Keratinocyte (primary cell): Measurements from ENCODE around the gene PKHD1. TPM values are rescaled to one million over a fixed set of nuclear protein-coding genes. Genes with fewer than 3 reads are reported as not detected.

Experiments
- DNase-seq: peaks from one replicate; pipeline ENCODE4 v3.0.0-alpha.2; 2011; ENCODE audit warnings: low read depth, missing footprints, low spot score
- FAIRE-seq: peaks from 2 replicates; lab custom pipeline; 2011; peaks lifted over from hg19 to GRCh38; lab: Jason Lieb, UNC
- H2AFZ ChIP-seq: 2 replicates; pipeline ENCODE4 v1.6.0; 2012; ENCODE audit warnings: low read length, control low read depth, inconsistent platforms; ENCODE audit not compliant: control insufficient read depth
- H3K27ac ChIP-seq: 2 replicates; pipeline ENCODE4 v1.5.1; 2011; ENCODE audit warnings: low read length; ENCODE audit not compliant: control insufficient read depth, insufficient read depth
- H3K27me3 ChIP-seq: 3 replicates; pipeline ENCODE4 v1.6.0; 2011; ENCODE audit warnings: low read length; ENCODE audit not compliant: control insufficient read depth, insufficient read depth; ENCODE audit errors: extremely low read depth
- H3K36me3 ChIP-seq, 2 experiments: 2 replicates in 1 of 2; 3 replicates in 1 of 2; pipeline ENCODE4 v1.5.1; 2011; ENCODE audit warnings: low read length in 2 of 2, mild to moderate bottlenecking in 1 of 2; ENCODE audit not compliant: control insufficient read depth in 2 of 2, insufficient read depth in 2 of 2; ENCODE audit errors: extremely low read depth in 1 of 2
- H3K4me1 ChIP-seq: 3 replicates; pipeline ENCODE4 v1.5.1; 2011; ENCODE audit warnings: low read length; ENCODE audit not compliant: control insufficient read depth, insufficient read depth; ENCODE audit errors: extremely low read depth
- H3K4me2 ChIP-seq: 3 replicates; pipeline ENCODE4 v1.6.0; 2011; ENCODE audit warnings: low read depth, low read length; ENCODE audit not compliant: control insufficient read depth, insufficient read depth; ENCODE audit errors: extremely low read depth
- H3K4me3 ChIP-seq, 3 experiments: fragments of 200-600 bp in 1 of 3; sonication (generic) in 1 of 3; 2 replicates in 2 of 3; 3 replicates in 1 of 3; pipeline ENCODE4 v1.5.1; 2011 to 2016; ENCODE audit warnings: low read length in 3 of 3, mild to moderate bottlenecking in 3 of 3, control low read depth in 2 of 3, inconsistent platforms in 1 of 3, low read depth in 1 of 3, mixed read lengths in 1 of 3, mixed run types in 1 of 3, moderate library complexity in 1 of 3; ENCODE audit not compliant: control insufficient read depth in 2 of 3, insufficient read depth in 2 of 3; ENCODE audit errors: extremely low read depth in 1 of 3
- H3K79me2 ChIP-seq: 2 replicates; pipeline ENCODE4 v1.6.0; 2012; ENCODE audit warnings: low read length; ENCODE audit not compliant: control insufficient read depth, insufficient read depth
- H3K9ac ChIP-seq: 3 replicates; pipeline ENCODE4 v1.6.0; 2011; ENCODE audit warnings: low read length; ENCODE audit not compliant: control insufficient read depth, insufficient read depth; ENCODE audit errors: extremely low read depth
- H3K9me1 ChIP-seq: 3 replicates; pipeline ENCODE4 v1.6.0; 2011; ENCODE audit warnings: low read length; ENCODE audit not compliant: control insufficient read depth, insufficient read depth; ENCODE audit errors: extremely low read depth
- H3K9me3 ChIP-seq: 2 replicates; pipeline ENCODE4 v1.5.1; 2012; ENCODE audit warnings: low read depth, low read length; ENCODE audit not compliant: control insufficient read depth
- H4K20me1 ChIP-seq: 3 replicates; pipeline ENCODE4 v1.6.0; 2011; ENCODE audit warnings: low read length; ENCODE audit not compliant: control insufficient read depth, insufficient read depth; ENCODE audit errors: extremely low read depth
- EZH2 ChIP-seq: IDR thresholded peaks from one replicate; pipeline ENCODE4 v1.6.1; 2012; ENCODE audit warnings: inconsistent platforms, mild to moderate bottlenecking, low read length, moderate library complexity
- dilution Hi-C: fragments of 300-500 bp; cut with MboI; formaldehyde crosslinking; loops from one replicate; pipeline ENCODE4 v1.7.0; 2020; ENCODE audit warnings: low sequenced_read_pairs; ENCODE audit not compliant: extremely low pct_ligation_motif_present
- polyA plus RNA-seq, 5 experiments: library from polyadenylated mRNA; depleted of rRNA in 3 of 5; stranded (reverse) in 3 of 5; stranded (forward) in 1 of 5; unstranded in 1 of 5; fragments of >200 nt; gene quantifications; 1 replicate in 1 of 5; 2 replicates in 3 of 5; 3 replicates in 1 of 5; pipeline versions ENCODE4 v1.2.1 to v1.2.3, GENCODE V29; 2011 to 2012; ENCODE audit warnings: missing spikeins in 2 of 5, low read depth in 1 of 5, low replicate concordance in 1 of 5
- TF ChIP-seq, protein P1 (sequence below), 3 experiments: IDR thresholded peaks in 1 of 3; conservative IDR thresholded peaks in 1 of 3; optimal IDR thresholded peaks in 1 of 3; 2 replicates in 2 of 3; 3 replicates in 1 of 3; pipeline versions ENCODE3 to v1.5.1; 2011; ENCODE audit warnings: low read length in 3 of 3, mild to moderate bottlenecking in 3 of 3, moderate library complexity in 2 of 3, control low read depth in 1 of 3, inconsistent platforms in 1 of 3; ENCODE audit not compliant: insufficient read depth in 2 of 3; ENCODE audit errors: extremely low read depth in 1 of 3

The PKHD1 gene
- polyA plus RNA-seq, 1 donor (not counting 4 experiments of a cell fraction or from before 2014, with no cell fraction given), result under 0.01 TPM

DNA sequence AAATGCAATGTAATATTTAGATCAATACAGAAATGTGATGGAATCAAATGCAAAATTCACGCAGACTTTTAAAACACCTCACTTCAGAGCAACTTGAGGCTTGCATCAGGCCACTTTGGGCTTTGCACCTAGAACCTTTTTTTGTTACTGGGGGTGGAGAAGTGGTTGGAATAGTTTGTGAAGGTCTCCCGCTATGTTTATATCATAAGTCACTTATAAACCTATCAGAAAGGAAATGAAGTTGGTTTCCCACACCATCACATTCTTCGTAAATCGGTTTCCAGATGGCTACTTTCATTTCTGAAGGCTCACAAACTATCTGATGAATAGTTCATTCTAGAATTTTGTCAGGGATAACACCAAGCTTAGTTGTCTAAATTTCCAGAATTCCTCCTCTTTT is 74.8 kb downstream of the PKHD1 start:
- TF ChIP-seq, protein P1, sequence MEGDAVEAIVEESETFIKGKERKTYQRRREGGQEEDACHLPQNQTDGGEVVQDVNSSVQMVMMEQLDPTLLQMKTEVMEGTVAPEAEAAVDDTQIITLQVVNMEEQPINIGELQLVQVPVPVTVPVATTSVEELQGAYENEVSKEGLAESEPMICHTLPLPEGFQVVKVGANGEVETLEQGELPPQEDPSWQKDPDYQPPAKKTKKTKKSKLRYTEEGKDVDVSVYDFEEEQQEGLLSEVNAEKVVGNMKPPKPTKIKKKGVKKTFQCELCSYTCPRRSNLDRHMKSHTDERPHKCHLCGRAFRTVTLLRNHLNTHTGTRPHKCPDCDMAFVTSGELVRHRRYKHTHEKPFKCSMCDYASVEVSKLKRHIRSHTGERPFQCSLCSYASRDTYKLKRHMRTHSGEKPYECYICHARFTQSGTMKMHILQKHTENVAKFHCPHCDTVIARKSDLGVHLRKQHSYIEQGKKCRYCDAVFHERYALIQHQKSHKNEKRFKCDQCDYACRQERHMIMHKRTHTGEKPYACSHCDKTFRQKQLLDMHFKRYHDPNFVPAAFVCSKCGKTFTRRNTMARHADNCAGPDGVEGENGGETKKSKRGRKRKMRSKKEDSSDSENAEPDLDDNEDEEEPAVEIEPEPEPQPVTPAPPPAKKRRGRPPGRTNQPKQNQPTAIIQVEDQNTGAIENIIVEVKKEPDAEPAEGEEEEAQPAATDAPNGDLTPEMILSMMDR (optimal IDR thresholded peaks at IDR 0.05 in 1 of 3, IDR thresholded peaks at IDR 0.05 in 1 of 3, conservative IDR thresholded peaks at IDR 0.05 in 1 of 3; ENCODE audit: extremely low read depth in 1 of 3, insufficient read depth in 2 of 3, low read length in 3 of 3), result no peak
- TF ChIP-seq EZH2, result no peak

DNA sequence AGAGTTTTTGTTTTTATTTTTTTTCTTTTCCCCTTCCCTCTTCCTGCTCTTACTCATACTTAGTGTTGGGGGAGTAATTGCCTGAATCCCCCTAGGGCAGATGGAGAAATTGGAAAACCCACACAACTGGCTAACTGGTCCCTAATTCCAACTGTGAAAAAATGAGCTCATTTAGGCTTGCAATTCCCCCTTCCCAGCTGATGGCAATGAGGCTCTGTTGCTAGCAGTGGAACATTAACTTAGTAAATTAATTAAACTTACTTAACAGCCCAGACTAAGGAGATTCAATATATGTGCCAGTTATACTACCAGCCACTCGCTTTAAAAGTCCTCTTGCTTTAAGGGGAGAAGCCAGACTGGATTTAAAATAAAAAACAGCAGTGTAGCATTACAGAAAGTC is 76.6 kb downstream of the PKHD1 start:
- no peak overlapping the region for H2AFZ ChIP-seq
- no peaks in the 10 kb centered on the region for H4K20me1 ChIP-seq
- no peaks in the 10 kb centered on the region for H3K9me1 ChIP-seq
- no peaks in the 10 kb centered on the region for H3K4me1 ChIP-seq
- dilution Hi-C loops, result no loop called here
- no peaks in the 10 kb centered on the region for H3K27me3 ChIP-seq
- H3K79me2 ChIP-seq, result no peaks in the 10 kb centered on the region
- DNase-seq (no peak), FAIRE-seq (no peak)
- no peak overlapping the region for H3K4me3 ChIP-seq
- TF ChIP-seq, protein P1 (optimal IDR thresholded peaks at IDR 0.05 in 1 of 3, IDR thresholded peaks at IDR 0.05 in 1 of 3, conservative IDR thresholded peaks at IDR 0.05 in 1 of 3; ENCODE audit: extremely low read depth in 1 of 3, insufficient read depth in 2 of 3, low read length in 3 of 3), result no peak
- no peak for TF ChIP-seq EZH2
- H3K36me3 ChIP-seq, result no peaks in the 10 kb centered on the region
- H3K4me2 ChIP-seq, result no peak overlapping the region
- H3K9me3 ChIP-seq, result no peaks in the 10 kb centered on the region
- H3K9ac ChIP-seq, result no peak overlapping the region
- no peak overlapping the region for H3K27ac ChIP-seq

More for the DNA sequence above, 74.8 kb downstream of the PKHD1 start:
- Histone ChIP-seq H2AFZ (no peak overlapping the region), H3K4me3 (no peak overlapping the region), H3K36me3 (no peaks in the 10 kb centered on the region), H3K27ac (no peak overlapping the region), H3K27me3 (no peaks in the 10 kb centered on the region), H3K9me1 (no peaks in the 10 kb centered on the region), H3K79me2 (no peaks in the 10 kb centered on the region), H4K20me1 (no peaks in the 10 kb centered on the region), H3K9ac (no peak overlapping the region), H3K4me1 (no peaks in the 10 kb centered on the region), H3K9me3 (no peaks in the 10 kb centered on the region), H3K4me2 (no peak overlapping the region)
- dilution Hi-C loops, result no loop called here
- no peak for FAIRE-seq
- no peak for DNase-seq
